Measurements from ENCODE around the gene PXYLP1.

PXYLP1 gene

DNA sequence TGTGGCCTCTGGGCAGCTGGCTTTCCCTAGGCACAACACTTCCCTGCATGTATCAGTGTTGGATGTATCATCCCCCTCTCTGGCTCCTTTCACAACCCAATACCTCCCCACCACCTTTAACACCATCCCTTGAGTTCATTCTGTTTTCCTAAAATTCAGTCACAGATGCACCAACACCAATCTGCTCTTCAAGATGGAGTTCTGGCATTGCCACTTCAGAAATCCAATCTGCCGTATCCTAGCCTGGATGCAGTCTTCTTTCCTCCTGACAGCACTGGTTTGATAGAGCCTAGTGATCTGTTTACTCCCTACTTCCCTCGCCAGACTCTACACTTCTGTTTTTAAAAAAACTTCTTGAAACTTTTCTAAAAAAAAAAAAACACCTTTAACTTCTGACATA lies 21.7 kb downstream of the PXYLP1 start:
- peak; percentile 24 for DNase-seq

DNA sequence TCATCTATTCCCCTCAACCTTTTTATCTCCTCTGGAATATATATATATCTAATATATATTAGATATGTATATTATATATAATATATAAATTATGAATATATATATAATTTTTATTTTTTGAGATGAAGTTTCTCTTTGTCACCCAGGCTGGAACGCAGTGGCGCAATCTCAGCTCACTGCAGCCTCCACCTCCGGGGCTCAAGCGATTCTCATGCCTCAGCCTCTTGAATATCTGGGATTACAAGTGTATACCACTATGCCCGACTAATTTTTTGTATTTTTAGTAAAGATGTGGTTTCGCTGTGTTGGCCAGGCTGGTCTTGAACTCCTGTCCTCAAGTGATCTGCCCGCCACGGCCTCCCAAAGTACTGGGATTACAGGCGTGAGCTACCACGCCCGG lies 22.2 kb downstream of the PXYLP1 start:
- DNase-seq = no peak

DNA sequence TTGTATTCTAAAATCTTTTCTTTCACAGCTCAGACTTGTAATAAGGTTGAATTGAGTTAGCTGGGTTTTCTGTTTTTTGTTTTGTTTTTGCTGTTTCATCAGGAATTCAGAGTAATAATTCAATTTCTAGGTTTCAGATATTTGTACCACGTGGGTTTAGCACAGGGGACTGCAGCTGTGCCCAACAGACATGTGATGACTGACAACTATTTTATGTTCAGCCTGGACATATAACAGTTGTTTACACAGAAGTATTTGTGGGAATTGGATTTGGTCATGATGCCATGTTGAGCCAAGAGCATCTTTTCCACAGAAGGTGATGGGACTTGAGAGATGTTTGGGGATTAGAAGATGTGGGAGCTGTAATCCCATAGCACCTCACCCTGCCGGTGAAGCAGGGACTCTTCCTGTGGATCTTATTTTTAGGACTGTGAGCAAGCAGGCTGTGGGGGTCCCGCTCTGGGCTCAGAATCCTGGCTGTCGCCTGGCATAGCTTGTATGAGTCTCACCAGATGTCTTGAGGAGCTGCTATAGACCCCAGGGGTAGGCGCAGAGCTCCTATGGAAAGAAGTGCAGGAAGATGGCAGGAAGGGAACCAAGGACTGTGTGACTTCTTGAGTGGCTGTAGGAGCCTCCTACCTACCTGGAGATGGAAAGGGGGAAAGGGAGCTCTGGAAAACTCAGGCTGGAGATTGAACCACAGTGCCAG lies 23.7 kb downstream of the PXYLP1 start:
- no peak for DNase-seq

DNA sequence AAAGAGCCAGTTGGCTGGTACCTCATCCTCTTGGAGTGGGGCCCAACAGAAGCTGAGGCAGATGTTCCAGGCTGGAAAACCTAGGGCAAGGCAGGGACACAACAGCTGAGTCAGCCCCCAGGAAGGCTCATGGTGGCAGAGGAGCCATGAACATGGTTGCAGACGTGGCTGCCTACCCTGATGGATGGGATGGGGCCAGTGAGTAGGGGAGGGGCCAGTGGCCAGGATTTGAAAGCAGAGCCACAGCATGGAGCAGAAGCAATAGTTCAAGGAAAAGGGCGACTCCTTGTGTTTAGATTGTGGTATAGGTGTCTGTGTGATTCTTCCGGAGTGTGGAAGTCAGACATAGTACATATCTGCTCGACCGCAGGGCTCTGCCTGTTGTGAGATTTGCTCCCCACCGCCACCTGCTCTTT lies 24.2 kb downstream of the PXYLP1 start:
- no peak for DNase-seq

DNA sequence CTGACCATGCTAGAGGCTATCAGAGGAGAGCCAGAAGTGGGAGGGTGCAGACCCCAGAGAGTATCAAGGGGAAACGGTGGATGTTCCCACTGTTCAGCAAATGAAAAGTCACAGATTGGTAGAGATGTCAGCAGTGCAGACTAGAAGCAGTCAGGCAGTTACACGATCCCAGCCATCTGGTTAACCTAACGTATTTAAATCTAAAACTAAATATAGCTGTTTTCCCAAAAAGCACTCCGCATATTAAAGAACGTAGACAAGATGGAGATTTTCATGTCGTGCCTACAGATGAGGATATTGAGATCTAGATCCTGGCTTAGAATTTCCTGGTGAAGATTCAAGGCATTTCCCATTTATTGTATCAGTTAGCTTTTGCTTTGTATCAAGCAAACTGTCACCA lies 25.2 kb downstream of the PXYLP1 start:
- no peak for DNase-seq

DNA sequence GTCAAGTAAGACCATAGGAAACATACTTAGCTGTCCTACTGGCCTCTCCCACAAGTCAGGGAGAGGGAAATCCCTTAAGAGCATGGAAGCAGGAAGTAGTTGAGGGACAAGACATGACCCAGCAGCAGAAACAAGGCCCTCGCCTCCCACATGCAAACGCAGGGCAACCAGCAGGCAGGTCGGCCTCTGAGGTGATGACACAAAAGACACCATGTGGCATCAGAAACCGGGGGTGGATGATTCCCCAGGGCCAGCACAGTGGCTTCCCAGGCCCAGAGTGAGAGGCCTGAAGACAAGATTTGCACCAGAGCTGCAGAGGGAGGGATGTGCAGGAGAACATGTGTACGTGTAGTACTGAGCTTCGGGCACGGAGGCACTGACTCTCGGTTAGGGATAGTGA lies 26.3 kb downstream of the PXYLP1 start:
- DNase-seq = peak; percentile 42

DNA sequence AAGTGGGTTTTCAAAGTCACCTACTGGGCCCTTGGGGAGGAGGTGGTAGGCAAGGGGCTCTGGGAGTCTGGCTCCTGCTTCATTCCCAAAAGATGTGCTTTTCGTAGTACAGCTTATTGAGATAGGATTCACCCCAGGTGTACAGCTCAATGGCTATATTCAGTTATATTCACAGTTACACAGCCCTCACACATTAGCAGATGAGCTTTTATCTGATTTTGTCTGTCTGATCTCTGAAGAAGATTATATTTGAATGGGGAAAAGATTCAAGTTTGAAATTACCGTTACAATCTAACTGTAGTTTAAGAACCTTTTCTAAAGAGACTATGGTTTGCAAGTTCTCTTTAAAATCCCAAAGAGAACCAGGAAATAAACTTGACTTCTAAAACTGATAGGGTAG lies 27.3 kb downstream of the PXYLP1 start:
- DNase-seq = no peak

DNA sequence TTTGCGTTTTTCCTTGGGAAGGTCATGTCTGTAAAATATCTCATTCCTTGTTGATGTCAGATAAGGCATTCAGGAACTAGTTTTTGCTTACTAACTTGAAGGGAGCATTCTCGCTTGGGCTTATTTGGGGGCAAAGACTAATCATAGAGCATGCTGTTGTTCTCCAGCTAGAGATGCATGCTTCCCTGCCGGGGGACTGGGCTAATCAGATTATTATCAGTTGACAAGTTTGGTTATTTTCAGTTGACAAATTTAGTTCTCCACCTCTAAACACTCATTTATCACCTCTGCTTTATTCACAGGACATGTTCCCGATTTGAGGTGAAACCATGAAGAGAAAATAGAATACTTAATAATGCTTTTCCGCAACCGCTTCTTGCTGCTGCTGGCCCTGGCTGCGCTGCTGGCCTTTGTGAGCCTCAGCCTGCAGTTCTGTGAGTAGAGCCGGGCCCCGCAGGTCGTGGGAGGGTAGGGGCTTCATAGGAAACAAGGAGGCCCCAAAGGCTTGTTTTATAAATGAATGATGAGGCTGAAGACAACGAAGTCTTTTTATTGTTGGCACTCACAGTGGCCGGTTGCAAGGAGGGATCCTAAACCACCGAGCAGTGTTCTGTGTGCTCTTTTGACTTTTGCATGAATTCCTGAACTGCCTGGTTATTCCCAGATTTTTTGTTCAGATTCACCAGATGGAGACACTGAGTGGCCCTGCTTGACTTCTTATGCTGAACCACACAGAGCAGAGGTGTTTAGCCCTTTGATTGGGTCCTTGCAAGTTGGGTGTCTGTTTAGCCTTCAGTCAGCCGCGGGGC lies 28.4 kb downstream of the PXYLP1 start:
- DNase-seq = no peak

DNA sequence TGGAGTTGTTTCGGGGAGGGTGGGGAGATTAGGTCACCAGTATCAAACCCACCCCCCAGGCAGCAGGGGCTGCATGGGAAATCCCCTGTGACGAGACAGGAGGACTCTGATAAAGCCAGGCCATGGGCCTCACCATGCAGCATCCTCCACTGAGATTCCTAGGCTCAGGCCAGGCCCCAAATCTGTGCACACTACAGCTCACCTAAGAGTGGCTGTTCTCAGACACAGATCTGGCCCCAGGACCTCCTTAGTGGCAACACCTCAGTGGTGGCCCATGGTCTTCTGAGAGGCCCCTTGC lies 29.0 kb downstream of the PXYLP1 start:
- no peak for DNase-seq

DNA sequence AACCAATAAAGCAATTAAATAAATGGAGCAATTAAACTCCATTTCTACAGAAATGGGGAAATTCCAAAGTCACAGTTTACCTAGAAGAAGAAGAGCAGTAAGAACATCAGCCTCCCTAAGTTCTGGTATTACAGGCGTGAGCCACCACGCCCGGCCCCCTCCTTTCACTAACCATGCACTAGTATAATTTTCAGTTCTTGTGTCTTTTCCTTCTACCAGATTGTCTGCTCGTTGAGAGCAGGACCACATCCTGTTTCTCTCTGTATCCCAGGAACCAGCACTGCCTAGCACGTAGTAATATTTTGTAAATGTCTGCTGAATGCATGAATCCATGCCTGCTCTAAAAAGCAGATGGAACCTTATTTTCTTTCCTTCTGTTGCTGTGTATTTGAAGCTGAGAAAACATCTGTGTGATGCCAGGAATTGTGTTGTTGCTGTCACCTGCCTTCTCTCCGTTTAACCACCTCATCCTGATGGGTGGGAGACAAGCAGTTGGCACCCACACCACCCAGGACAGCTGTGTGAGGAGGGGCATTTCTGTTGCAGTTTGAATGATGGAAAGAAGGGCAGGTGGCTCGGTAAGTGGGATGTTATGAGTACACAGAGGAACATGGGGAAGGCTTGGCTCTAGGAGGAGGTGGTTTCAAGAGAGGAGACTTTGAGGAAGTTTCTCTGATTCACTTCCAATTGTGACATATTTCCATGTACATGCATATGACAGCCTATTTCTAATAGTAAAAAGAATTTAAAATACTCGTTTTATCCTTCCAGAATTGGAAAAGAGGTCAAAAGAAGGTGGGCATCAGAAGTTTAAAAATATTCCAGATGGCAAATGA lies 30.1 kb downstream of the PXYLP1 start:
- no peak for DNase-seq

DNA sequence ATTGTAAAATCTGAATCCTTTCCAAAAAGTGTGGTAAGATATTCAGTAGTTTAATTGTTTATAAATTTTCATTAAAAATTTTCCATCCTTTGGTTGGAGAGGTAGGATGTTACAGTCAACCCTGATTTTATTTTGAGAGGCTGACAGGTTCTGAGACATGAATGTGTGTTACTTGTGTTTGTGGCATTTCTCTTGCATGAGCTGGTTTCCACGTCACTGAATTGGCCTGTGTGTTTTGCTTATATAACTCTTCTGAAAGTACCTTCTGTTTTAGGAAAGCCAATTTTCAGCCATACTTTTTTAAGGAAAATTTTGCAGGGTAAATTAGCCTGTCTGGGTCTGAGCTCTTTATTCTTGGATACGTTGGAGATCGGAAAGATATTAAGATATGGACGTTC lies 30.7 kb downstream of the PXYLP1 start:
- DNase-seq = no peak

DNA sequence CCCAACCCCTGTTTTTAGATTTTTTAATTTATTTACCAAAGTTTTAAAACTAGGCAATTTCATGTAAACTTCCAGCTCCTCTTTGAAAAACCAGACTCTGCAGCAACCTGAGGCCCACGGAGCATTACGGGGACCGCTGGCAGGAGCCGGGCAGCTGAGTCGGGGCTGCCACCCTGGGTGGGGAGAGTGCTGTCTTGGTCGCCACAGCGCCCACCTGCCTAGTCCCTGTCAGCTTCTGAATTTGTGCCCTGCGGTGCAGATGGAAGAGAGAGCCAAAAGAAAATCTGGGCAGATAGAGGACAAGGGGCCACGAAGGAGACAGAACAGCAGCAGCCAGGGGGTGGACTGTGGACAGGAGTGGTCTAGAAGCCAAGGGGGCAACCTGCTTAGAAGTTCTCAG lies 34.6 kb downstream of the PXYLP1 start:
- DNase-seq = no peak

DNA sequence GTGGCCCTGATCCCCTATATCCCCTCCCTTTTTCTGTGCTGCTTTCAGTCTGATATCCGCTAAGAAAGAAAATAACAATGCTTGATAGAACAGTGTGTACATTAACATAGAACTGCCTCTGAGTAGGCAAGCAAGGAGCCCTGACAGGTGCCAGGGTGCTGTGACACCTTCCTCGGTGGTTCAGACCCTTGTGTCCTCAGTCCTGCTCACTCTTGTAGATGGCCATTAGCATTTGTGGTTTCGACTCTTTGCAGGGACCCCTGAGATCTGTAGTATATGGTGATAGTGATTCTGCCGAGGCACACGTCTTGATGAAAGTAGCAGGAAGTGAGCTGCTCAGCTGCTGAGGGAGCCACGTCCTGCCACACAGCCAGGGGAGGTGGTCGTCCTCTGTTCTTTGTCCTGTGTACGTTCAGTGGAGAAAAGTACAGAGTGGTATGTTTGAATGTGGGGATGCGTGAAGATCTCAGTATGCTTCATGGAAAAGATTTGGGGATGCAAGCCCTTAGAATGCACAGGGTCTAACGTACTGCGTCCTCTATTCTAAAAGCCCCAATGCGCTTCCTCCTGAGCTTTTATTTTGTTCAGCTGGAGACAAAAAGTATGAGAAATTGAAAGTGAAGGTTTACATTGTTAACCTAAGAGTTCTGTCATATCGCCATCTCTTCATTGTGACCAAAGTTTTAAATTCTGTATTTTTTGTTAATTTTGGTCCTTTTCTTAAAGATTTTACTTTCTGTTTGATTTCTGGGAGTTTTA lies 35.4 kb downstream of the PXYLP1 start:
- DNase-seq = no peak

DNA sequence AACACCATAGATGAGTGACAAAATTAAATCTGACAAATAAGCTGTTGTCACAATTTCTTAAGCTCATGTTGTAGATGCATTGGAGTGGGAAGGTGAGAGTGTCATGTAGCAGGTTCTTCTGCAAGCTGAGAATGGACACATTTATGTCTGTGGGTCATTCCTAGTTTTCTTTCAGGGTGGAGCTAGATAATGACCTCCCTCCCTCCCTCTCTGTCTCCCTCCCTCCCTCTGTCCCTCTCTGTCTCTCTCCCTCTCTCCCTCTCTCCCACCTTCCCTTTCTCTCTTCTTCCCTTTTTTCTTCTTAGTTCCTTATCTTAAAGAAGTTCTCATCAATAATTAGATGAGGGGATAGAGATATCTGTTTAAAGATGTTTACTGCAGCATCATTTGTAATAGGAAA lies 36.0 kb downstream of the PXYLP1 start:
- no peak for DNase-seq

DNA sequence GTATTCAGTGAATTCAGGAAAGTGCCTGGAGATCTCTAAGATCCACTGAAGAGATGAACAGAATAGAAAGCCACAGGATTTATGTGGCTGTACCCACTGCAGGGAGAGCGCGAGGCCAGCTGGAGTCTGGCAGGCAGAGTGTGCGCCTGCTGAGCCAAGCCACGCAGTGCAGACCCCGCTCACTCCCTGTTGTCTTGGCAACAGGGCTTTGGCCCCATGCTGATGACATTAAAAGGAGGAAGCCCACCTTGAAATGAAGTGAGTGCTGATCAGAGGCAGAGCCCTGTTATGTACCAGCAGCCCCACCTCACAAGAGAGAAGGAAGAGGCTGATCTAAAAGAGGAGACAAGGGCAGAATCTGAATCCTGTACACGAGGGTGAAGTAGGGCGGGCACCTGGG lies 36.7 kb downstream of the PXYLP1 start:
- no peak for DNase-seq

DNA sequence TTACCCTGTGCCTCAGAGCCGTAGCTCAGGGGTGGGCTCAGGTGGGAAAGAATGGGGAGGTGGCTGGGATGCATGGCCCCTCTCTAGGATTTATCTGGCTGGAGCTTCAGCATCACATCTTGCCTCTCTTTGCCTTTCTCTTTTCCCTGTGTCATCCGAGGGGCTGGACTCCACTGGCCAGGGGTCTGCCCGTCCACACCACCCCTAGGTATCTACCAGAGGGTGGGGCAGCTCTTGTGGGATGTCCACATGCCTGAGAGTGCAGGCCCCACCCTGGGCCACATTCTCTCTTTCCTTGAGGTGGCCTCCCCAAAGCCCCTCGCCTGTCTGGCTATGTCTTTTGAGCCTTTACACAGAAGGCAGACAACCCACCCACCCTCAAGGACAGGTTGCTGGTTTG lies 37.2 kb downstream of the PXYLP1 start:
- no peak for DNase-seq

DNA sequence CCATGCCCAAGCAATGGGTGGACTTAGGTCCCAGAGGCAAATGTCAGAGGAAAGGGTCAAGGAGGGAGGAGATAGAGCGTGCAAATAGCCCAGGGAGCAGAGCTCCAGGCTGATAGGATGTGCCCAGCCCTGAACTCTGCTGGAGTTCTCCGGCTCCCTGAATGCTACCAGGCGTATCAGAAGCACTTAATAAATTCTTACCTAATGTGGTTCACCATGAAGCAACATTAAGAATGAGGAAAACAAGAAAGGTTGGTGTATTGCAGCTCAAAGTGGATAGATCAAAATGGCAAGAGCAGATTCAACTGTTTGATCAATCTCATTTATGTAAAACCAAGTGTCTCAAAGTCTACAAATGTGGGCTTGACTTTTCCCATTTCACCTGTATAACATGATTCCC lies 38.3 kb downstream of the PXYLP1 start:
- DNase-seq = no peak

DNA sequence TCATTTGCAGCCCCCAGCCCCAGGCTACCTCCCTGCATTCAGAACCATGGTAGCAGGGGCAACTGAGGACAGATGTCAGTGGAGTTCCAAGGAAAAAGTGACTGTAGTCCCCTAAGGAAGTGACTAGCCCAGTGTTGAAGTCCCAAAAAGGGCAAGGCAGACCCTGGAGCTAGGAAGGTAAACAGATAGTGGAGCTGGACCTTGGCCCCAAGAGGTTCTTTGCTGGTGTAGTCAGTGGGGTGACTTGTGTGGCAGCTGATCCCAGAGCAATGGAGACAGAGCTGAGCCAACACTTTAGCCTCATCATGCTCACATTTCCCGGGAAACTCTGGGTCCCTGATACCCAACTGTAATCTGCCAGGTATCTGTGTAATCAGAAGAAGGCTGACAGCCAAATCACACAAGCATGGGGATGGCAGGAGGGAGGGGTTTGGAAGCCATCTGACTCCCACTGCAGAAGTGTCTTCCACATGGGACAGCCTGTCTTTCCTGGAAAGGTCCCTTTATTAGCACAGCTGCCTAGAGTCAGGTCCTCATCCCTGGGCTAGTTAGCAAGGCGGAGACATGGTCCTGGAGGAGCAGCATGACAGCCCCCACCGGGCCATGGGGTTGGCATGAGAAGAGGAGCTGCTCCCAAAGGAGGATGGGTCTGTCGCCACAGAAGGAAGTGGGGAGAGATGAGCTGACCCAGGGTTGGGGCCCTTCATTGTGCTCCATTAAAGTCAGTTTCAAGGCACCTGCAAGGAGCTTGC lies 39.8 kb downstream of the PXYLP1 start:
- no peak for DNase-seq

DNA sequence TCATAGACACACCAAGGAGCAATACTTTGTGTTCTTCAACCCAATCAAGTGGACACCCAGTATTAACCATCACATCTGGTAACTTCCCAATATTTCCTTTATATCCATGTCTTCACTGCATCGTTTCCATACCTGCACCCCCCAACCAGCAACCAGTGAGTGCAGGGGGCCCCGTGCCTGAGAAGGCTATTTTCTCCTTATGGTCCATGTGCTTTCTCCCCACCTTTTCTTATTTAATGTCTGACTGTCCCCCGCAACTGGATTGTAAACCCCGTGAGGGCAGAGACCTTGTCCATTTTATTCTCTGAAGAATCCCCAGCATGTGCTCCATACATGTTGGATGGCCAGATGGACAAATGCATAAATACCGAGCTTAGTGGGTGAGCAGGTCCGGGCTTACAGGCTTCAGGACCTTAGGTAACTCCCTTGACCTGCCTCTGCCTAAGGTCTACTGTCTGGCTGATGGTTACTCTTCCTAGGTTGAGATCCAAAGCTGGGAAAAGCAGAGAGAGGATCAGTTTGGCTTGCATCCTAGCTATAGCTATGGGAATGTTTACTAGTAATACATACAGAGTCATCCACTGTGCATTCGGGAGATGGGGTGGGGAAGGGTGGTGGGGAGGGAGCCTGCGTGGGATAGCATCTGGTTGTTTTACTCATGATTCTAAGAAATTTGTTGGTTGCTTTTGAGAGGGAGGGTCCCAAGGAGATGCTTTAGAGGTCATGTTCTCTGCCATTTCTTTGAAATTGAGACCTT lies 41.5 kb downstream of the PXYLP1 start:
- DNase-seq = no peak

DNA sequence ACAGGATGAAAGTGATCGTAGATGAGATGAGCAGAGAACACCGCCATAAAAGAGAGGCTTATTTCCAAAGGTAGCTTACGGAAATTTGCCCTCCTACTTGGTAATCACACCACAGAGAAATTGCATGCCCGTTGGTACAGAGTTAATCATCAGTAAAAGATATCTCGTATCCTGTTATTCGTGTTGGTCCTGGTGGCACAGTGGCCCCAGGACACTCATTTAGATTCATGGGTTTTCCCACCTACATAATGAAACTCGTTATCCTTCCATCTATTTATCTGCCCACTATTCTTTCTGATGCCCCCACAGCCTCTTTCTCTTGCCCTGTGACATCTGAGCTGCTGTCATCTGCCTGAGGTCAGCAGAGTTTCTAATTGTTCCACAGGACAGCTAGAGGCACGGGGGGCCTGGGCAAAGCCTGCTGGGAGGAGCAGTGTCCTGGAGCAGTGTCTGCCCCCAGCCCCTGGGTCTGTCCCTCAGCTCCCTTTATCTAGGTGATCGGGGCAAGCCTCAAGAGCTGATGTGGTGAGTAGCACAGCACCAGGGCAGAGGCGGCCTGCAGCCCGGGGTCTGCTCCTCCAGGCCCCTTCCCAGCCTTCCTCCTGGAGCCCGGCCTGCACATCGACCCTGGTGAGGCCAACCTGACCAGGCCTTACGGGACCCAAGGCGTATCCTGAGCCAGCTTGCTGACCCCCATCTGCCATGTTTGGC lies 42.2 kb downstream of the PXYLP1 start:
- DNase-seq = peak; percentile 4
